Stomach (tissue), 9 donors: ENCODE data around the gene NEURL1B. TPM values are rescaled to one million over a fixed set of nuclear protein-coding genes. Genes with fewer than 3 reads are reported as not detected.
"Not testable (repeated sequence)": the region's sequence is repeated elsewhere in the genome, so short reads cannot be mapped to it uniquely, and the experiment has no call there.

Experiments used
- DNase-seq, 2 donors: peaks; one replicate each; pipeline versions ENCODE4 v3.0.0 to v3.0.0-alpha.2; 2013 to 2019
- H3K27ac ChIP-seq, 5 donors: fragments of 200-600 bp in 4 of 5; sonication (generic) in 4 of 5; one replicate each; pipeline ENCODE4 v1.5.1; 2013 to 2019; ENCODE audit warnings: mild to moderate bottlenecking in 1 of 5, moderate library complexity in 1 of 5
- H3K27me3 ChIP-seq, 3 donors: fragments of 200-600 bp; sonication (generic); one replicate each; pipeline ENCODE4 v1.5.1; 2017 to 2019; ENCODE audit warnings: mixed run types in 1 of 3
- H3K36me3 ChIP-seq, 4 donors: fragments of 200-600 bp; sonication (generic); 1 replicate in 3 of 4; 2 replicates in 1 of 4; pipeline ENCODE4 v1.5.1; 2016 to 2019
- H3K4me1 ChIP-seq, 4 donors: fragments of 200-600 bp; sonication (generic); one replicate each; pipeline ENCODE4 v1.5.1; 2016 to 2019
- H3K4me3 ChIP-seq, 4 donors: fragments of 200-600 bp; sonication (generic) in 3 of 4; one replicate each; pipeline ENCODE4 v1.5.1; 2016 to 2019; ENCODE audit warnings: mild to moderate bottlenecking in 1 of 4
- H3K9me3 ChIP-seq, 4 donors: fragments of 200-600 bp; sonication (generic); one replicate each; pipeline ENCODE4 v1.5.1; 2016 to 2019
- EP300 ChIP-seq: sonication (generic); formaldehyde crosslinking; IDR thresholded peaks from one replicate; pipeline ENCODE4 v1.6.1; 2017; ENCODE audit warnings: antibody characterized with exemption
- POLR2A ChIP-seq, 4 donors: fragments of 450-650 bp; IDR thresholded peaks; one replicate each; pipeline ENCODE4 v1.6.1; 2016; ENCODE audit warnings: antibody characterized with exemption in 4 of 4, control low read depth in 2 of 4, mild to moderate bottlenecking in 1 of 4, moderate library complexity in 1 of 4
- POLR2AphosphoS5 ChIP-seq, 3 donors: sonication (generic); formaldehyde crosslinking; IDR thresholded peaks; one replicate each; pipeline ENCODE4 v1.6.1; 2016; ENCODE audit warnings: antibody characterized with exemption in 3 of 3
- WGBS, 5 donors: extraction: QIAGEN DNeasy Blood & Tissue Kit in 3 of 5; methylation state at CpG; one replicate each; pipeline versions ENCODE4 v1.1.5 to v1.1.7; 2013 to 2018; 5-methylcytosine and 5-hydroxymethylcytosine counted together
- intact Hi-C: fragments of 100-400 bp; cut with DNase I; formaldehyde crosslinking; loops from one replicate; pipeline ENCODE4 v1.15.1; 2023; ENCODE audit warnings: low total_unique reads
- polyA plus RNA-seq, 3 donors: library from polyadenylated mRNA; stranded (reverse); fragments of 200-250 nt; gene quantifications; one replicate each; pipeline ENCODE4 v1.2.3, GENCODE V29; 2013
- total RNA-seq, 5 donors: library from RNA; depleted of rRNA; stranded (reverse); fragments of >200 nt; gene quantifications; one replicate each; pipeline versions ENCODE4 v1.1.0 to v1.2.3, GENCODE V29; 2014 to 2016
- TF ChIP-seq, protein P1 (sequence below), 7 experiments: fragments of 450-650 bp in 4 of 7; fragments of 200-600 bp in 3 of 7; sonication (generic) in 3 of 7; IDR thresholded peaks; one replicate each; pipeline ENCODE4 v1.5.1; 2016 to 2019; ENCODE audit warnings: antibody characterized with exemption in 7 of 7, control low read depth in 2 of 7, mild to moderate bottlenecking in 1 of 7
- donor health status: healthy with polysubstance abuse.
- donor health status: Bipolar disorder and iron deficiency.
- donor health status: healthy.

Gene NEURL1B
- total and polyA plus RNA-seq, 8 donors, result 2.7 to 60.3 (median 9.8) TPM

DNA sequence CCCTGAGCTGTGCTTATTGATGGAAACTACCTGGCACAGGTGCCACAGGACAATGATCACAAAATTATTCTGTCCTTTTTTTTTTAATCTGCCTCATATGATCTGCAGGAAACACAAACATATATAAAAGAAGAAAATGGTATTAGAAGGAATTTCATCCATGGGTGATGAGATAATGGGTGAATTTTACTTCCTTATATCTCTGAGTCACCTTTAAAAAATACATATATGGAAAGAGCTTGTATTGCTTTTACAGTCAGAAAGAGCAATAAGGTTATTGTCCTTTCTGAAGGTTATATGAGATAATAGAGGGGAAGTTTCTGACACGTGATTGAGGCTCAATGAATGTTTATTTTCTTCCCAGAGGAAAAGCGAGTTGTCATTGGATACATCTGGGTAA is 31.6 kb downstream of the NEURL1B start:
- WGBS, 5 donors, result 32 to 49% (median 43%) methylated on average over 2 of the region's 2 CpGs
- H3K27me3 ChIP-seq, result no peaks in the 10 kb centered on the region
- H3K9me3 ChIP-seq, result no peaks in the 10 kb centered on the region
- no peak overlapping the region for H3K4me3 ChIP-seq
- intact Hi-C loops, result no loop called here
- peaks cover 0 to 14% (median 0%) of the 10 kb centered on the region in 4 donors for H3K4me1 ChIP-seq
- peaks cover 0 to 11% (median 8%) of the 10 kb centered on the region in 4 donors for H3K36me3 ChIP-seq
- TF ChIP-seq, protein P1, sequence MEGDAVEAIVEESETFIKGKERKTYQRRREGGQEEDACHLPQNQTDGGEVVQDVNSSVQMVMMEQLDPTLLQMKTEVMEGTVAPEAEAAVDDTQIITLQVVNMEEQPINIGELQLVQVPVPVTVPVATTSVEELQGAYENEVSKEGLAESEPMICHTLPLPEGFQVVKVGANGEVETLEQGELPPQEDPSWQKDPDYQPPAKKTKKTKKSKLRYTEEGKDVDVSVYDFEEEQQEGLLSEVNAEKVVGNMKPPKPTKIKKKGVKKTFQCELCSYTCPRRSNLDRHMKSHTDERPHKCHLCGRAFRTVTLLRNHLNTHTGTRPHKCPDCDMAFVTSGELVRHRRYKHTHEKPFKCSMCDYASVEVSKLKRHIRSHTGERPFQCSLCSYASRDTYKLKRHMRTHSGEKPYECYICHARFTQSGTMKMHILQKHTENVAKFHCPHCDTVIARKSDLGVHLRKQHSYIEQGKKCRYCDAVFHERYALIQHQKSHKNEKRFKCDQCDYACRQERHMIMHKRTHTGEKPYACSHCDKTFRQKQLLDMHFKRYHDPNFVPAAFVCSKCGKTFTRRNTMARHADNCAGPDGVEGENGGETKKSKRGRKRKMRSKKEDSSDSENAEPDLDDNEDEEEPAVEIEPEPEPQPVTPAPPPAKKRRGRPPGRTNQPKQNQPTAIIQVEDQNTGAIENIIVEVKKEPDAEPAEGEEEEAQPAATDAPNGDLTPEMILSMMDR (IDR thresholded peaks at IDR 0.05), result no peak
- no peak for TF ChIP-seq POLR2A (IDR thresholded peaks at IDR 0.05)
- TF ChIP-seq EP300, result no peak
- TF ChIP-seq POLR2AphosphoS5 (IDR thresholded peaks at IDR 0.05), result no peak
- DNase-seq, result no peak
- no peak overlapping the region for H3K27ac ChIP-seq

DNA sequence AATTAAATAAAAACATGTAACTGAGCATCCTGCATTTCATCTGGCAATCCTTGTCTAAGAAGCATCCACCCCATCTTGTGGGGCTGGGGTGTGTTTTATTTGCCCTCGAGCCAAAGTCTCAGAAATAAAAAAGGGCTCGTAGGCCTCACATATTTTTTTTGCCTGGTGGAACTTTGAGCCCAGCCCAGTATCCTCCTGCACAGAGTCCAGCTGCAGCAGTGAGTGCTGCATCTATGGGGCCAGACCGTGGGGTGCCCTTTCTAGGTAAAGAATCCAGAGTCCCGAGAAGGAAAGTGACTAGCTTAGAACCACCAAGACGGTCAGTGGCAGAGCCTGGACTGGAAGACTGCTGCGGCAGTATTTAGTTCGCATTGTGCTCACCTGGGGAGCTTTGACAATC is 33.1 kb downstream of the NEURL1B start:
- no peaks in the 10 kb centered on the region for H3K27me3 ChIP-seq
- intact Hi-C loops, result no loop called here
- H3K4me1 ChIP-seq, result peaks cover 0 to 8% (median 5%) of the 10 kb centered on the region in 4 donors
- H3K9me3 ChIP-seq, result no peaks in the 10 kb centered on the region
- 77 to 93% (median 87%) methylated on average over 7 of the region's 7 CpGs for WGBS, 5 donors
- no peak overlapping the region for H3K27ac ChIP-seq
- no peak for DNase-seq
- H3K36me3 ChIP-seq, result peaks cover 0 to 11% (median 8%) of the 10 kb centered on the region in 4 donors
- H3K4me3 ChIP-seq, result no peak overlapping the region
- TF ChIP-seq, protein P1 (IDR thresholded peaks at IDR 0.05), result no peak
- TF ChIP-seq EP300 (no peak), POLR2A (IDR thresholded peaks at IDR 0.05) (no peak), POLR2AphosphoS5 (IDR thresholded peaks at IDR 0.05) (no peak)

DNA sequence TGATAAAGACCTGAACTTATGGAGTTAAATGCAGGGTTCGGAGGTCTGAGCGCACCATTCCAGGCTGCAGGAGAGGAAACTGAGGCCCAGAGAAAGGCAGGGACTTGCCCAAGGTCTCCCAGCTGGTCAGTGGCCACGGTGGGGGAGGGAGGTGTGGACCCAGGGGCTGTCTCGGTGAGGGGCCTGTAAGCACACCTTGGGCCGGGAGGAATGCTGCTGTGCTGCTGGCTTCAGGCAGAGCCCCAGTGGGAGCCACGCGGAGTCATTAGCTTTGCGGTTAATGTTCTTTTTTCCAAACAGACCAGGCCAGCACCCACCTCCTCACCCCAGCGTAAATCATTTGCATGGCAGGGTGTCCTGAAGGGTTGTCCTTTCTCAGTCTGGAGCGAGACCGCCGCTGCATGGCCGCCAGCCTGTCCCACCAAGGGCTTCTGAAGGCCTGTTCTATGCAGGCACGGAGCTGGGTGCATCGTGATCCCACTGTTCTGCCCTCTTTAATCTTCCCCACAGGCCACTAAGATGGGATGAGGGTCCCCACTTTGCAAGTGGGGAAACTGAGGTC is 35.9 kb downstream of the NEURL1B start:
- H3K4me1 ChIP-seq, result peaks cover 0 to 19% (median 13%) of the 10 kb centered on the region in 4 donors
- H3K27ac ChIP-seq, result no peak overlapping the region
- no peaks in the 10 kb centered on the region for H3K36me3 ChIP-seq
- H3K4me3 ChIP-seq, result no peak overlapping the region
- no peak for DNase-seq
- H3K9me3 ChIP-seq, result no peaks in the 10 kb centered on the region
- TF ChIP-seq EP300, result no peak
- TF ChIP-seq, protein P1 (IDR thresholded peaks at IDR 0.05), result no peak
- no peak for TF ChIP-seq POLR2A (IDR thresholded peaks at IDR 0.05)
- TF ChIP-seq POLR2AphosphoS5 (IDR thresholded peaks at IDR 0.05), result no peak
- 91 to 96% (median 93%) methylated on average over 15 of the region's 15 CpGs for WGBS, 5 donors
- no peaks in the 10 kb centered on the region for H3K27me3 ChIP-seq
- intact Hi-C loops, result no loop called here

DNA sequence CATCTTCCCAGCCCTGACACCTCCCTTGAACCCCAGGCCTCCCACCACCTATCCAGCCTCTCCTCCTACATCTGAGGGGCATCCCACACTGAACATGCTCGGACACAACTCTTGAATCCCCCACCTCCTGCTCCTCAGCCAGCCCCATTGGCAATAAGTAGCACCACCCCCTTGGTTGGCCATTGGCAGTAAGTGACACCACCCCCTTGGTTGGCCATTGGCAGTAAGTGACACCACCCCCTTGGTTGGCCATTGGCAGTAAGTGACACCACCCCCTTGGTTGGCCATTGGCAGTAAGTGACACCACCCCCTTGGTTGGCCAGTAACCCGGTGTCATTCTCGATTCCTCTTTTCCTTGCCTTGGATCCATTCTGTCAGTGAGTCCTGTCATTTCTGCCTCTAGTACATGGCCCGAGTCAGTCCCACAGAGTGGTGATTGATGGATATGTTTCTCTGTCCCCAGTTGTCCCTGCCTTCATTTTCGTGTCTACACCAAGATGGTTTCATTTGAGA is 37.4 kb downstream of the NEURL1B start:
- not testable (repeated sequence) for DNase-seq
- WGBS, 5 donors, result 86 to 91% (median 89%) methylated on average over 5 of the region's 5 CpGs
- peak overlapping the region in 1 of 5 donors; percentile 33 for H3K27ac ChIP-seq

DNA sequence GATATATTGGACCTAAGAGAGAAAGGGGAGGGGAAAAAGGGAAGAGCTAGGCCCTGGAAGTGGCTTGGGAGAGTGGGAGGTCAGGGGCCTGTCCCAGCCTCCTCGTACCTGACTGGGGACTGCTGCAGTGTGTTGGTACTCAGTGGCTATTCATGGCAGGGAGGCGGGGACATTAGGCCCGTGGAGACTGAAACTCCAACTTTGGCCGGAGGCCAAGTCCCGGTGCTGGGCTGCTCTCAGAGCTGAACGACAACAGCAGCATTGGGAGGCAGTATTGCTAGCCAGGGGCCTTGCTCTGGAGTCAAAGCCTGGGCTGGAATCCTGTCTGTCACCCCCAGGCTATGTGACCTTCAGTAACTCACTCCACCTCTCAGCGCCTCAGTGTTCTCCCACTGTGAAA is 37.8 kb downstream of the NEURL1B start:
- intact Hi-C loops, result no loop called here
- H3K9me3 ChIP-seq, result no peaks in the 10 kb centered on the region
- peaks cover 0 to 10% (median 2%) of the 10 kb centered on the region in 3 donors for H3K27me3 ChIP-seq
- H3K36me3 ChIP-seq, result no peaks in the 10 kb centered on the region
- H3K4me3 ChIP-seq, result no peak overlapping the region
- 33 to 42% (median 35%) methylated on average over 7 of the region's 7 CpGs for WGBS, 5 donors
- peak overlapping the region in 3 of 5 donors; percentile 4 to 33 (median 8) for H3K27ac ChIP-seq
- peak; percentile 63 to 85 for DNase-seq
- peaks cover 0 to 19% (median 13%) of the 10 kb centered on the region in 4 donors for H3K4me1 ChIP-seq
- TF ChIP-seq, protein P1 (IDR thresholded peaks at IDR 0.05), result no peak
- no peak for TF ChIP-seq POLR2AphosphoS5 (IDR thresholded peaks at IDR 0.05)
- TF ChIP-seq POLR2A (IDR thresholded peaks at IDR 0.05), result no peak
- no peak for TF ChIP-seq EP300

More for the DNA sequence above, 37.4 kb downstream of the NEURL1B start:
- H3K9me3 ChIP-seq, intact Hi-C loops, H3K27me3 ChIP-seq, H3K4me3 ChIP-seq, H3K36me3 ChIP-seq: not testable (repeated sequence)
- peaks cover 0 to 19% (median 13%) of the 10 kb centered on the region in 4 donors for H3K4me1 ChIP-seq
